Subcutaneous adipose tissue (tissue), 4 donors: ENCODE results near the gene U2AF2. TPM values are rescaled to one million over a fixed set of nuclear protein-coding genes. Genes with fewer than 3 reads are reported as not detected.

ENCODE experiments used
- CTCF ChIP-seq: fragments of 450-650 bp; IDR thresholded peaks from one replicate; pipeline ENCODE4 v1.5.1; 2016; ENCODE audit warnings: low read depth, mild to moderate bottlenecking, control low read depth, antibody characterized with exemption, moderate library complexity
- total RNA-seq, 4 donors: library from RNA; depleted of rRNA; stranded (reverse); fragments of >200 nt; gene quantifications; one replicate each; pipeline ENCODE4 v1.1.0, GENCODE V29; 2016

The U2AF2 gene
- total RNA-seq, 4 donors from 2014 or later = 51.8 to 96.8 (median 72.5) TPM

- TF ChIP-seq CTCF = no peak
Measured at GRCh38 chr19:55623130-55623529, 31.7 kb upstream of the U2AF2 start.

DNA sequence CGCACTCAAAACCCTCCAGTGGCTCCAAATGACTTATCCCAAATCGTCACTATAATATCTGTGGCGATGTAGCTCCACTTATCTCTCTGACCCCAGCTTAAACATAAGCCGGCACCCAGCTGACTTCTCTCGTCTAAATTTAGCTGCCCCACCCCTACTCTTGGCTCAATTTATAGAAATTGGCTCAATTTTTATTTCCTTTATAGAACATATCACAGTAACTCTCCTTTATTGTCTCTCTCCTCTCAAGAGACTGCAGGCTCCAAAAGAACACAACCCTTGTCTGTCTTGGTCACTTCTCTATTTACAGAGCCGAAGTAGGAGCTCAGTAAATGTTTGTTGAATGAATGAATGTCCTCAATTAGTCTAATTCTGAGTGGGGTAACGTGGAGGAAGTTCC, 31.3 kb upstream of the U2AF2 start:
- no peak for TF ChIP-seq CTCF

GRCh38 chr19:55624109-55625003, 30.5 kb upstream of the U2AF2 start, which contains the start of gene ZNF784:
TSS of gene ZNF784 (minus strand) at chr19:55624566. CDS start at chr19:55624561, 5 bp downstream.
- TF ChIP-seq CTCF = no peak

GRCh38 chr19:55625004-55625326, 29.9 kb upstream of the U2AF2 start:
- TF ChIP-seq CTCF = no peak

- TF ChIP-seq CTCF = no peak
Measured at GRCh38 chr19:55626350-55626749, 28.5 kb upstream of the U2AF2 start.

- TF ChIP-seq CTCF = no peak
Measured at GRCh38 chr19:55632463-55632834, 22.4 kb upstream of the U2AF2 start.

DNA sequence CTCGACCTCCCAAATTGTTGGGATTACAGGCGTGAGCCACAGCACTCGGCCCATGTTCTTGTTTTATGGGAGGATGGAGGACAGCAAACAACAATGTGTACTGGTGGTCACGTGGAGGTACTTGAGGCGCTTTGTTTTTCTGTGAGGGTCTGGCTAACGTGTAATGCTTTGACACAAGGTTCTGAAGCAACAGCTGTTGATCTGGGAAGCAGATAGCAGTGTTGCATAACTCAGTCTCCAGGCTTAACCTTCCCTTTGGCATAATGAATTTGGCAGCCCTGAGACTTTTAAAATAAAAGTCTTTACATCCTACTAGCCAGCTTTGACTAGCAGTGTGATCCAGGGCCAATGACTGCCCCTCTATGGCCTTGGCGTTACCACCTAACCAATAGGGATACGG, 21.0 kb upstream of the U2AF2 start:
- TF ChIP-seq CTCF = no peak
